ENCODE data around the gene TMEM59L.

Gene TMEM59L

GRCh38 chr19:18593367-18594095, 19.1 kb upstream of the TMEM59L start (continued):
- TF ChIP-seq ZBTB44 (tag by site-specific recombination; IDR thresholded peaks at IDR 0.05), result peak; percentile 57; the same call in 1 of the 2 replicates
- TF ChIP-seq ZNF580 (tag by site-specific recombination; IDR thresholded peaks at IDR 0.05), result no peak
- no peak for TF ChIP-seq PBX3 (CRISPR knock-in tag; IDR thresholded peaks at IDR 0.05)
- TF ChIP-seq ZNF214 (tag by site-specific recombination; IDR thresholded peaks at IDR 0.05; ENCODE audit: borderline replicate concordance), result no peak
- TF ChIP-seq ZNF18 (tag by site-specific recombination; IDR thresholded peaks at IDR 0.05), result no peak
- no peak for TF ChIP-seq SP7 (tag by site-specific recombination; IDR thresholded peaks at IDR 0.05)
- no peak for TF ChIP-seq ZNF777 (tag by site-specific recombination; IDR thresholded peaks at IDR 0.05; ENCODE audit: borderline replicate concordance)
- TF ChIP-seq ZNF292 (tag by site-specific recombination; IDR thresholded peaks at IDR 0.05; ENCODE audit: borderline replicate concordance, low read depth), result no peak
- TF ChIP-seq ZNF843 (tag by site-specific recombination; IDR thresholded peaks at IDR 0.05), result no peak
- no peak for TF ChIP-seq ZNF391 (tag by site-specific recombination; IDR thresholded peaks at IDR 0.05; ENCODE audit: borderline replicate concordance, low read depth)

GRCh38 chr19:18594096-18594823, 18.4 kb upstream of the TMEM59L start:
- no peaks in the 10 kb centered on the region for H3K4me1 ChIP-seq (ENCODE audit: control insufficient read depth, insufficient read depth, low read length)
- no peaks in the 10 kb centered on the region for H3K9me3 ChIP-seq (ENCODE audit: control insufficient read depth, insufficient read depth, low read depth, low read length)
- H3K36me3 ChIP-seq (ENCODE audit: control insufficient read depth in 2 of 2, insufficient read depth in 1 of 2, low read length in 2 of 2), result peaks cover 0 to 6% of the 10 kb centered on the region in 2 experiments; a peak in 1 of 3 replicates
- H3K27ac ChIP-seq (ENCODE audit: extremely low read depth, low read depth, low read length), result no peak overlapping the region
- ChIA-PET CTCF (interaction anchor here (0.6 to 3.1 kb wide), 14 partner anchors 8 to 253 kb away, joined by 3 to 19 read pairs (median 4); partner anchors contain the start of gene CRTC1), POLR2A (interaction anchor here (0.6 to 2.9 kb wide), 9 partner anchors 12 to 175 kb away, joined by 3 to 11 read pairs (median 6); partner anchors contain the start of genes SSBP4 and UBA52)
- H3K4me3 ChIP-seq (ENCODE audit: low read depth, low read length), result peak overlapping the region; percentile 41
- TF ChIP-seq ZBTB8A (tag by site-specific recombination; IDR thresholded peaks at IDR 0.05) (peak; percentile 98), KLF9 (tag by site-specific recombination; IDR thresholded peaks at IDR 0.05; ENCODE audit: low read depth) (peak; percentile 53; the same call in 1 of the 2 replicates), SCRT2 (tag by site-specific recombination; IDR thresholded peaks at IDR 0.05) (no peak), ZNF677 (tag by site-specific recombination; IDR thresholded peaks at IDR 0.05) (0 out of 2 replicates have a peak, but pooled peaks have one; percentile 28), ELK4 (IDR thresholded peaks at IDR 0.05; ENCODE audit: borderline replicate concordance, low read depth, low read length) (no peak), ZBTB10 (tag by site-specific recombination; IDR thresholded peaks at IDR 0.05) (peak; percentile 80), ZNF692 (tag by site-specific recombination; IDR thresholded peaks at IDR 0.05) (0 out of 2 replicates have a peak, but pooled peaks have one; percentile 53), PRDM10 (tag by site-specific recombination; IDR thresholded peaks at IDR 0.05) (0 out of 2 replicates have a peak, but pooled peaks have one; percentile 28)
